Measurements from ENCODE around the gene MTF2. TPM values are rescaled to one million over a fixed set of nuclear protein-coding genes. Genes with fewer than 3 reads are reported as not detected.

MTF2 gene
- polyA plus RNA-seq, 4 donors: 34.7 to 62.1 (median 47.7) TPM

DNA sequence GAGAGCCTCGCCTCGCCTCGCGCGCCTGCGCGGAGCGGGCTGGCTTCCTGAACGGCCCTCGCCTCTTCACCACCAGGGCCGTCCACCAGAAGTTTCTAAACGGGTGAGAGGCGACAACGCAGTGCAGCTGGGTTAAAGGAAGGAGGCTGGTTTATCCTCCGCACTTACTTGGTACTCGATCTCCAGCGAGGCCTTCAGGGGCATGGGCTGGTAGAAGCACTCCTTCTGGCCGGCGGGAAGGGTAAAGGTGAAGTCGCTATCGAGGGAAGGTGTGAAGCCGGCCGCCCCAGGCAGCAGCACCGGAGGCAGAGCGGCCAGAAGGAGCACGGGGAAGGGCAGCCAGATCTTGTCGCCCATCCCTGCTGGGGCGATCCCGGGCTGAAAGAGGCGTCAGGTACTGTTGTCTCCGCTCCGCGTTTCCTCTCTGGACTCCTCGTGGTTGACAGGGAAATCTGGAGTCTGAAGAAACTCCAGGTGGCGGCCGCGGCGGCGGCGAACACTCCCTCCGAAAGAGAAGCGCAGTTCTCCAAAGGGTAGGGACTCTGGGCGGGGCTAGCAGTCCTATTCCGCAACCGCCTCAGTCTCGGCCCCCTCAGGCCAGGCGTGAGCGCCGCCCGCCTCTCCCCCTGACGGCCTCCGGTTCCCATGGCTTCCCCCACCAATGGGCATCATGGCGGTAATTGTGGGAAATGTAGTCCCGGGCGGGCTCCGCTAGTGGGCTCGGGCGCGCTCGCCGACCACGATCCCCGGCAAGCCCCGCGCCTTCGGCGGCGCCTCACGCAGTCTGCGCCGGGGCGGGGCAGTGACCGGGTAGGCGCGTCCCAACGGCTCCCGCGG is 101.0 kb downstream of the MTF2 start, which contains the start of gene TMED5:
TSS of gene TMED5 (minus strand) at position 528 of the 837 bp plus-strand sequence. CDS start at position 357, 171 bp downstream.
- peak; percentile 94 to 96 (median 95) for DNase-seq (ENCODE audit: low read depth in 4 of 4, low spot score in 3 of 4)

DNA sequence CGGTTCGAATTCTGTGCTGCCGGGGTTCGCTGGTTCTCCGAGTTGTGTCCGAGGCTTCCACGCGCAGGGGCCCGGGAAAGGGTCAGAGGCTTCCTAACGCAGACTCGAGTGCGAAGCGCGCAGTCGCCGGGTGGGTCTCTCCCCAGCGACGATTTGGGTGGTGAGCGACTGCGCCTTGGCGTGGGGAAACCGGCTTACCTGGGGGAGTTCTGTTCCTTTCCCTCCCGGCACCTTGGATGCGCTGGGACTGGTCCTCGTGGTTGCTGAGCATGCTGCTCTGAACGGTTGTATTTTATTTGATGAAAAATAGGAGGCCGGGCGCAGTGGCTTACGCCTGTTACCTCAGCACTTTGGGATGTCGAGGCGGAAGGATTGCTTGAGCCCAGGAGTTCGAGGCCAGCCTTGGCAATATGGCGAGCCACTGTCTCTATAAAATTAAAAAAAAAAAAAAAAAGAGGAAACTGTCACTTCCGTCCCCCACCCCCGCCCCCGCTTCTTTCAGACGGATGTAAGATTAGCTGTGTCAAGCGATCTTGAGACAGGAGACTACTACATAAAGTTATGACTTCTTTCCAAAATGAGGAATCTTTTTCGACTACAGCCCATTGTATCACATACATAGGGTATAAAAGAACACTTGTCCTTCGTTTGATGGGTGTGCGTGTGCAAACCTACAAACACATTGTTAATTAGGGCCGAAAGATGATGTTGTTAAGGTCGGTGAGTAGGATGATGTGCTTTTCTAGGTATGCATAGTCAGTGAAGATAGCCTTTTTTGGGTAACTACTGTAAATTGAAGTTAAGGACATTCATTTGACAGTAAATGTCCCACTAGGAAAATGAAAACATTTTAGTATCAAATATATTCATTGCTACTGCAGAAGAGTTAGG is 101.9 kb downstream of the MTF2 start, which contains the start of gene CCDC18:
TSS of gene CCDC18 (plus strand) at position 2 of the 891 bp plus-strand sequence. CDS start 2,638 bp downstream, outside the sequence.
- peak in 1 of 4 donors; percentile 0 for DNase-seq (ENCODE audit: low read depth in 4 of 4, low spot score in 3 of 4)

DNA sequence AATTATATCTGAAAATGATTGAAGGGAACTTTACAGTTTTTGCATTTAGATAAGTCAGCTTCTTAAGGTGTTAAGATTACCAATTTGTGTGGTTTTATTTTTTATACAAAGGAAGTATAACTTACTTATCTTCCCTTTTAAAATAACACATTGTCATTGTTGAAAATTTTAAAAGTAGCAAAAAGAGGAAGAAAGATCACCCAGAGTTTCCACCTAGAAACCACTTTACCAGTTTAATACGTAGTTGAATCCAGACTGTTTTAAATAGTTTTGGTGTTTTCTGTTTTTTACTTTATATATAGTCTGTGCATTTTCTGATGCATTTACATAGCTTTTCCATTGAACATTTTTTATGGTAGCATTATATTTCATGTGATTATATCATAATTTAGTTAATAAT is 107.6 kb downstream of the MTF2 start:
- DNase-seq (ENCODE audit: low read depth in 4 of 4, low spot score in 3 of 4): no peak

Other genes with a start within 250 kb of the MTF2 start
- gene RPL5, start 247.2 kb upstream of the MTF2 start, polyA plus RNA-seq (ENCODE audit: insufficient read length in 4 of 4): 1,000 to 10,000 TPM; 2,463 to 2,823 (median 2,665) TPM
- gene DIPK1A, start 117.8 kb upstream of the MTF2 start, polyA plus RNA-seq (ENCODE audit: insufficient read length in 4 of 4): 10 to 100 TPM in 1 of 4 donors, 1 to 10 TPM in 3; 8.9 to 11.1 (median 9.4) TPM
- gene TMED5, start 101.1 kb downstream of the MTF2 start, polyA plus RNA-seq (ENCODE audit: insufficient read length in 4 of 4): 100 to 1,000 TPM in 2 of 4 donors, 10 to 100 TPM in 2; 31.8 to 108 (median 100) TPM
- 10 to 100 TPM in 1 of 4 donors, 1 to 10 TPM in 3; 7.5 to 12.2 (median 9.7) TPM for gene CCDC18, start 101.4 kb downstream of the MTF2 start, polyA plus RNA-seq (ENCODE audit: insufficient read length in 4 of 4)

All from left renal pelvis (tissue), 4 donors.